HG03469 (cell line): ENCODE data around the gene FILIP1L.

ENCODE experiments used
- ATAC-seq: cut with Tn5 transposase; IDR thresholded peaks from one replicate; pipeline ENCODE4 v1.9.1; 2021; ENCODE audit warnings: mild to moderate bottlenecking, moderate library complexity, moderate number of reproducible peaks; ENCODE audit not compliant: unreplicated experiment

Gene FILIP1L

DNA sequence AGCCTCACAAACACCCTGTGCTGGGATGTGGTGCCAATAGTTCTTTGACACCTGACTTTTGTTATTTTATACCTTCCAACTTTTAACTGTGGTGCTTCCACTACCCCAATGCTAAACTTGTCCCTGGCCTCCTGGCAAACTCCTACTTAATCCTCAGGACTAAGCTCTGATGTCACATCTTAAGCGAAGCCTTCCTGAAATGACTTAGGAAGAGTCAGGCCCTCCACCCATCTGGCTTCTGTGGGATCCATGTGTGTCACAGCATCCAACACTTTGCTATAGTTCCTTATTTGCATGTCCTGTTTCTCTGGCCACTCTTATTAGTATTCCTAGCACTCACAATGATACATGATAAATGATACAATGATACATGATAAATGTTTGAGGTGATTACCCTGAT is 133.2 kb downstream of the FILIP1L start:
- no peak for ATAC-seq

DNA sequence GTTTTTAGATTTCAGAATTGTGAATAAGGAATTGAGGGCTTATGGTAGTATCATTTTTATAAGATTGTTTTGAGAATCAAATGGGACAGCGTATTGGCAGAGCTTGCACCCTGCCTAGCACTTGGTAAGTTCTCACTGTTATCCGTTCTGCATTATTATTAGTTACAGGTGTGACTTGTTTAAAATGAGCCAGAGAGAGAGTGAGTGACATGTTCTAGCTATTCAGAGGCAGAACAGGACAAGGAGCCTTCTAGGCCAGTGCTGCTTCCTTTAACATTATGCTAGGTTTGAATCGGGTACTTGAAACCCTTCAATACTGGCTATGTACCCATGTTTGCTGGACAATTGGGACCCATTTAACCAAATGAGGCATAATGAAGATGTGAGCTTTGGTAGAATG is 133.7 kb downstream of the FILIP1L start:
- ATAC-seq: no peak

DNA sequence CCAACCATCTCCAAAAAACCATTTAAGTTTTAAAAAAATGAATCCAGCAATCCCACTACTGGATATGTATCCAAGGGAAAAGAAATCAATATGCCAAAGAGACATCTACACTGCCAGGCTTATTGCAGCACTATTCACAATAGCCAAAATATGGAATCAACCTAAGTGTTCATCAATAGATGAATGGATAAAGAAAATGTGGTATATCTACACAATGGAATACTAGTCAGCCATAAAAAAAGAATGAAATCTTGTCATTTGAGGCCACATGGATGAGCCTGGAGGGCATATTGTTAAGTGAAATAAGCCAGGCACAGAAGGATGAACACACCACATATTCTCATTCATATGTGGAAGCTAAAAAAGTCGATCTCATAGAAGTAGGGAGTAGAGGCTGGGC is 136.1 kb downstream of the FILIP1L start:
- ATAC-seq: no peak

DNA sequence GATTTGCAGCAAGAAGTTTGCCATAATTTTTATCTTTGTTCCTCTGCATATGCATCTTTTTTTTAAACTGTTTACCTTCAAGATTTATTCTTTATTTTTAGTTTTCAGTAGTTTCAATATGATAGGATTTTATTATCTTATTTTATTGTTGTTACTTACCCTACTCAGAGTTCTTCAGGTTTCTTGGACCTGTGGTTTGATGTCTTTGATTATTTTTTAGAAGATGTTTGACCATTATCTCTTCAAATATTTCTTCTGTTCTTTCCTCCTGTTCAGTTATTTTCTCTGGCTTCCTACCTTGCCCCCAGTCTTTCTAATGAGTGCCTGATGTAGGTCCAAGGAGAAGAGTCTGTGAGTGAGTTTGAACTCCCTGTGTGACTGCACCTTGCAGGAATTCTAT is 137.7 kb downstream of the FILIP1L start:
- ATAC-seq: no peak

DNA sequence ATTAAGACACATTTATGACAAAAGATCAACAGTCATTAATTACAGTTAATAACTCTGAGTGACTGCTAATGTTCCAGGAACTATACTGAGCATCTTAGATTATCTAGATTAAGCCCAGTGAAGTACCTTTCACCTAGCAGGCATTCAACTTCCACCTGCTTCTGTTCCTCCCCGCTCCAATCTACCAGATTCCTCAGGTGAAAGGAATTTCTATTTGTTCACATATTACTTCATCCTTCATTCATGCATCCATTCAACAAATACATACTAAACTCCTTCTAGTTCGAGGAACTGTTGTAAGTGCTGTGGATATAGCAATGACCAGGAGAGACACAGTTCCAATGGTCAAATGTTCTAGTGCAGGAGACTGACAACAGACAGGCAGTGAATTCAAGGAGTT is 139.3 kb downstream of the FILIP1L start:
- ATAC-seq: no peak

DNA sequence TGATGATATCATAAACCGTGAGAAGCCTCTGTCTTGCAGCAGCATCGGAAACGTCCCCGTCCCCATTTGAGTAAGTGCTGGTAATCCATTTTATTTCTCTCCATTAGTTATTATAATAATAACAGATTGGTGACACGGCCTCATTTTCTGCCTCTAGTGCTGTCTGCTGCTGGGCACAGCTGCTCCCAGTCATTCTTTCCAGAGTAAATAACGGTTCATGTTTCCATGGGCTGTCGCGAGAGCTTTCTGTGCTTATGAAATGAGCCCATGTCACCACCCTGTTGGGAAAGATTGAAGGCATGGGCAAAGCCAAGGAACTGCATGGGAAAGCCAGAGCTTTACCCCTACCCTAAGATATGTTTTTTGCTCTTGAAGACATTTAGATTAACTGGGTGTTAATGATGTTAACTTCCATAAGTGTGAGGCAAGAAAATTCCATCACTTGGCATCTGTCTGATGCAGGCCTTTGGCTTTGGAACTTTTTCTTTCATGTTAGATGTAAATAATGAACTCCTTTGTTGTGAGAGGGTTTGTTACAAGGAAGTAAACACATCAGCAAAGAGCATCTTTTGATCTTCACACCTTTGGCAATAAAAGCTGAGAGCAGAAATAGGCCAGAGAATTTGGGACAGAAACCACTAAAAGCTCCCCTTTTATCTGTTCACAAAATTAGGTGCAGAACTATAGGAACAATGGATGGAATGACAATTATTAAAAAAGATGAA is 141.8 kb downstream of the FILIP1L start:
- no peak for ATAC-seq

DNA sequence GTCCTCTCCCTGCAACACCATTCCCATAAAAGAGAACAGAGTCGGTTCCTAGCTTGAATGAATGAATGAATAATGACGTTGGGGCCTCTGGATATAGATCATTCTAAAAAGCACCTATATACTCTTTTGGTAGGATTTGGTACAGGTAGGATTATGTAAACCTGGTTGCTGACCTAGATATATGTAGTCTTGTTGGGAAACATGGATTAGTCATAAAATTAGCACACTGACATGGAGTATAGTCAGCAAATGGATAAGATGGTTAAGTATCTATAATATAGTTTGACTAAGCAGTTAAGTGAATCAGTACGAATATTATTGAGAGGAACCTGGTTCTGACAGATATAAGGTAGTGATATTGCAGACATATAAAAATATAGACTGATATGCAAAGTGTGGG is 142.5 kb downstream of the FILIP1L start:
- ATAC-seq: no peak

DNA sequence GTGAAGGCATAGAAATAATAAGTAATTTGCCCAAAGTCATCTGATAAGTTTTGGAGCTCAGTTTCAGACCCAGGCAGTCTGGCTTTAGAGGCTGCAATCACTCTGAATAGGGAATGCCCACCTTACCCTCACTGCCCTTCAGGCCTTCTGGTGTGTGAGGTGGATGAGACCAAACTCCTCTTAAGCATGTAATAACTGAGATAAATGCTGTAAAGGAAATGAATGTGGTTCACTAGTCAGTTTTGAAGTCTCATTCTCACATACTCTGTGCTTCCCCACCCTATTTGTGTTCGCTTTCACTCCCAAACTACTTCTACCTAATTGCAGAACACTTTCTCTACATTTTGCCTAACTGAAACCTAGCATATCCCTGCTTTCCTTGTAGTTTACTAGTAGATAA is 144.1 kb downstream of the FILIP1L start:
- ATAC-seq: peak; percentile 86

DNA sequence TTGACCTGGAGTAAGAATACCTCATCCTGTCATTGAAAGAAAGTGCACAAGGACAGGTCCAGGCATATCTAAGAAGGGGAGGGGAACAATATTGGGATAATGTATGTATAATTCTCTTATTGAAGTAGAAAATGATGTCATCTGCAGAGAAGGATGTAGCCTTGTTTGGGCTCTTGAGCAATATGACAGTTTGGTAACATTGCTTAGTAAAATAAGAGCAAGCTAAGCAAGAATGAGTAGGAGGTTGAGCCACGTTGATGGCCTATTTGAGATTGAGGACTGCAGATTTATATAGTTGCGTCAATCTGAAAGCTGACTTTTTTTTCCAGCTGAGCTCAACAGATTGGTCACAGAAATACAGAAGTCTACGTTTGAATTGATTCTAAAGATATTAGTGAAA is 145.2 kb downstream of the FILIP1L start:
- ATAC-seq: no peak

DNA sequence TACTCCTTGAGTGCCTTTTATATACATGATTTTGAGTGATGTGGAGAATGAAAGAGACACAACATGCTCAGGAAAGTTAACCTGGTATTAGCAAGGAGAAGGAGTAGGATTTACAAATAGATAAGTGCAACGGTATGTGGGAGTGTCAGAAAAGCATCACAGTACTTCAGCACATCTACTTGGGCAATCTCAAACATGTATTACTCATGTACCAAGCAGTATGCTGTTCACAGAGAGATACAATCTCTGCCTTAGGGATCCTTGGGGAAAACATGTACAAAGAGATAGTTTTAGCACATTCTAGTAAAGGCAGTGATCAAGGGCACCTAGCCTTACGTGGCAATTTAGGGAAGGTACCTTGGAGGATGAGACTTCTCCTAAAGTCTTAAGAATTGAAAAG is 146.5 kb downstream of the FILIP1L start:
- ATAC-seq: no peak

DNA sequence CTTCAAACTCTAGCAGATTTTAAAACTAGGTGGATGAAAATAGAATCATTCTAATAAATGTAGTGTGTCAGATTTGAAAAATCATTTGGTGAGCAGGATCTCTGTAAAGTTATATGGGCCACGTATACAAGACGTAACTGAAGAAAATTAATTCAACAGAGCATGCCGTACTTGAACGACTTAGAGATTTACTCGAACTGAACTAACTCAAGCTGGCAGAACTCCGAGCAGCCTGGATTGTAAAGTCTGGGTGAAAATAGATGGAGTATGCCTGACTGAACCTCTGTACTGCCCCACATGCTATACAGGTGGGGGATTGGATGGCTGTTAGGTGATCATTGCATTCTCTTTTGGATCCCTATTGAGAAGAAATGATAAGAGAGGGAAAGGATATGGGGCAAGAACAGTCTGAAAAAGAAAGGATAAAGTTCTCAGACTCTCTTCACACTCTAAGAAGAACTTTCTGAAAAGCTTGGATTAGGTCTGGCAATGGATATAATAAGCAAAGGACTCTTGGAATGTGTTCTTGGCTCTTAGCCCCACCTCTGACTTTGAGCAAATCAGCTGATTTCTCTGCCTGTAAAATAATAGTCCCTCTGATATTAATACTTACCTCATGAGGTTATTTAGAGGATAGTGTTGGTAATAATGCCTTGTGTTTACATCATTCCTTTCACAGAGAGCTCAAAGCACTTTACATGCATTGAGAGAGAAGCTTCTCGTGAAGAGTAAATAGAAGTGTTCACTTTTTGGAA is 147.5 kb downstream of the FILIP1L start:
- no peak for ATAC-seq

DNA sequence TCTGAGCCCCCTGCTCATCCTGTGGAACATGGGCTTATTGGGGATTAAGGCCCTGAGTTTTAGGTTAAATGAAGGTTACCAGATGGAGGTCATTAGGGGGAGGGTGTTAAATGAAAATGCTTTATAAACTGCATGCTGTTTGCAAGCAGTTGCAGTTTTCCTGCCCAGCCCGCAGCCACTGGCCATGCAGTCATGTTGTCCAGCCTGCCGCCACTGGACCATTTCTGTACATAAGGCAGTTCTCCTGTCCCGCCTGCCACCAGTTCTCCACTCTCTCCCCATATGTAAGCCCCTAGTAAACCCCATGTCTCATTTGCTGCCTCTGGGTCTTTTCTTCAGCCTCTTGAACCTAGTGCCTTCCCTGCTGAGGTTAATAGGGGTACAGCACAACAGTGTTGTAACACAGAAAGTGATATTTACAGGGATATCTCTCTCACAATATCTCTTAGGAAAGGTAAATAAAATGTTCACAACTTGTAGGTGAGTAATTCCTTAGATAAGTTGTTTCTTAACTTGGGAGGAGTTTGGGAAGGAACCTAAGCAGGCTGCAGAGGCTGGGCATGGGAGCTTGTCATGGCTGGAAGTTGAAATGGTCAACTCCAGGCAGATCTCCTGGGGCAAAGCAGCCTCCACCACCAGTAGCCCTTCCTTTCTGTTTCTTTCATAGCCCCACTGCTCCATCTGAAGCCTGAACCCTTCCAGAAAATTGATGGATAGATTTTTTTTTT is 148.5 kb downstream of the FILIP1L start:
- no peak for ATAC-seq

DNA sequence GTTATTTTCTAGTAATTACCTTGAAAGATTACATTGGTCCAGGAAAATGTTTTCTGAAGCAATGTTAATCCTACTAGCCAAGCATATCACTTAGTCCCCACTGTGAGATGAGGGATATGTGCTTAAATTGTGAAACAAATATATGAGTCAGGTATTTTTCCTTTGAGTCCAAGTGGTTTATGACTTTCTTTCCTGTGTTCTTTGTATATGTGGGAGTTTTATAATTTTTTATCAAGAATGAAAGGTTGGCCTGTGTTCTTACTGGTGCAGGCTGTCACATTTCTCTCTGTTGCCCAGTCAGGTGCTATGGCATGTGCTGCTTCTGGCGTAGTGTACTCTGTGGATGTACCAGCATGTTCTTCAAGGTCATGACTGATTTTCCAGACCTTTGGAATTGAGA is 149.2 kb downstream of the FILIP1L start:
- ATAC-seq: no peak

DNA sequence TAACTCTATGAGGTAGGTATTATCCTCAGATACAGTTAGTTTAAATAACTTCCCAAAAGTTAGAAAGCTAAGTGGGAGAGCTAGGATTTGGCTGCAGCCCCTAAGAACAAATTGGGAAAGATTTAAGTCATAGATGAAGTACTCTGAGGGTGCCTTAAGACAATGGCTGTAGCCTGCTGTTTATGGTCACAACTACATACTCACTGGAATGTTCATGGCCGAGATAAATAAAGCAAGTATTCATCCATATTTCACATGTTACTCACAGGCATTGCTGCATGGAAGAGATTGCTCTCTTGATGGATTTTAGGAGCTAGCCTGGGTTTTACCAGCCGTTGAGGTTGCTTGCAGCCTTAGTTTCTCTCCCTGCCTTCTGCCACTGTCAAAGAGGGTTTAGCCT is 151.6 kb downstream of the FILIP1L start:
- ATAC-seq: no peak

DNA sequence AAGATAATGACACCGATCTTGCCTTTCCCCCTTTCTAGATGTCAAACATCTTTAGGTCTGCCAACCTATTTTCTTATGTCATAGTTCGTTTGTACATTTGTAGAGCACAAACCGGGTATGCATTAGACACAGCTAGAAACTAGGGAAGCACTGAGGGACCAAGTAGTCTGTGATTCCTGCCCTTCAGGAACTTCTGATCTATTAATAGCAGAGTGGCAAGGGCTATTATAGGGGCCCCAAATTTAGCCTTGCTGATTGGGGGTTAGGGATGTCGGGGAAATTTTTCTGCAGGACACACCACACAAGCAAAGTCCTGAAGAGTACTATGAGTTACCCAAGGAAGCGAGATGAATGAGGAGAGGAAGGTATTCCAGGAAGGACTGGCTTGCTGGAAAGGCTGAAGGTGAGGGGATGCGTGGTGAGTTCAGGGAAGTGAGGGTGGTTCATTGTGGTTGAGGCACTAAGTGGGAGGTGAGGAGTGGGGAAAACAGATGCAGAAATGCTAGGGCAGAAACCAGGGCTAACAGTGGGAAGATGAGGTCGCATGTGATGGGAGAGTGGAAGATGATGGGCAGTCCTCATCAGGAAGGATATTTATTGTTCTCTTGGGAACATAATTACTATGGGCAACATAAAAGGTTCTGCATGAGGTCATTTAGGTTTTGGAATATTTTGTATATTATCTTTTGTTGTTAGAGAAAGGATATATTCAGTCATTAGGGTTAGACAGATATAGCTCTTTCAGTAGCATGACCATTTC is 152.4 kb downstream of the FILIP1L start:
- ATAC-seq: no peak

DNA sequence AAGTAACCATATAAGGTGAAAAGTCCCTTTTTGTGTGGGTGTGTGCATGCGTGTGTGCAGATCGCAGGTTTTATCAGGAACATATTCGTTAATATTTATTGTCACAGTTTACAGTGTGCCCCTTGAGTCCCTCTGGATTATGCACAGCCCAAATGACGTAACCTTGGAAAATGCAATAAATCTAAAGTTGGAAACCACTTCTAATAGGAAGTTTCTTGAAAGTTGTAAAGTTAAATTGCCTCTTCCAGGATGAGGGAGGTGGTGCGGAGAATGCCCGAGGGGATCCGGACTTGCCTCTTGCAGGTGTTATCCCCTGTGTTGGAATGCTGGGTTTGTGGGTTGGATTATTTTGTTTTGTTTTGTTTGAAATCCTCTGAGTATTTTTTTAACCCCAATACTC is 153.4 kb downstream of the FILIP1L start:
- no peak for ATAC-seq

DNA sequence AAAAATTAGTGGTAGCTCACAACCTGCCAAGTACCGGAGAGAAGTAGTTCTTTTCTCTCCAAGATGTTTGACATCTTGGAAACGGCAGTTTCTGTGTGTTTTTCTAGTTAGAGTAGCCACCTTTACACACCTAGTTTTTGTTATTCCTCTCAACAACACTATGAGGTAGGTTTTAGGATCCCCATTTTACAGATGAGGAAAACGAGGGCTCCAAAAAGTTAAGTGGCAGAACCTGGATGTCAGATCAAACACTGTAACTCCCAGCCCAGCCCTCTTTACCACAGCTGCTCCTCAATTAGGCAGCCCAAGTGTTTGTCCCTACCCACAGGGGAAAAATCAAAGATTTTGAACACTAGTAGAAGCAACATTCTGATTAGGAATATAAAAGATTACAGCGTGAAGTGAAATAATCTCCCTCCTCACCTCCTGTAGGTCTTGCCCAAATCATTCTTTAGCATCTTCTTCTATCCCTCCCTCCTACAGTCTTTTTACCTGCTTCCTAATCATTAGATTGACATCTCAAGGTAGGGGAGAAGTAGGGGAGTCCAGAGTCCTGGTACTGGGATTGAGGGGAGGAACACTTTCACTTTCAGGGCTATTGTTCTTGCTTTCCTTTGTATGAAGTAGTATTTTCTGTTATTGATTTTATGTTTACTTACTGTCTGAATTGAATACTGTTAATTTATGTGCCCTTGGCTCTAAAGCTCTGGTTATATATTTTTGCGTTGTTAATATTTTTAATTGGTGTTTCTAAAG is 154.0 kb downstream of the FILIP1L start:
- no peak for ATAC-seq

DNA sequence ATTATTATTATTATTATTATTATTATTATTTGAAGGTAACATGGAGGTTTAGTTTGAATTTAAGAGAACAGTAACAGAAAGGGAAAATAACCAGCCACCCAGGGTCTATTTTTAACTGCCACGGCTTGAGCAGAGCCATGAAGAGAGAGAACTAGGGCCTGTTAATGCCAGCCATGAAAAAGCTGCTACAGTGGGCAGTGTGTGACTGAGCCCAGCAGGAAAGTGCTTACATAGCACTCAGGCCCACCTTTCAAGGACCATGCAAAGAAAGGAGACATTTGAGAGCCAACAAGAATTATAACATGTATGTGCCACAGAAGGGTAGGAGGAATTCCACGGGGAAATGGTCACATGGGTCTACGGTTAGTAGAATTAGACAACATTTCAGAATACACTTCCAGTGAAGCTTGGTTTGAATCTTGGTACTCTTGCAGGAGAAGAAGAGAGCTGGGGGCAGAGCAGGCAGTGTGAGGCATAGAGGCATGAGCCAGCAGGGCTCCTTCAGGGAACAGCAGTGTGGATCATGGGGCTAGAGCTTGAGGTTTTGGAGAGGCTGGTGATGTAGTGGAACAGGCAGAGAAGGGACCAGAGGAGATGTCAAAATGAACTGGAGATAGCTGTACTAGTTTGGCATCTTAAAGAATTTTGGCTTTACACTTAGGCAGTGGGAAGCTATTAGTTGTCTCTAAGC is 155.9 kb downstream of the FILIP1L start:
- ATAC-seq: no peak

DNA sequence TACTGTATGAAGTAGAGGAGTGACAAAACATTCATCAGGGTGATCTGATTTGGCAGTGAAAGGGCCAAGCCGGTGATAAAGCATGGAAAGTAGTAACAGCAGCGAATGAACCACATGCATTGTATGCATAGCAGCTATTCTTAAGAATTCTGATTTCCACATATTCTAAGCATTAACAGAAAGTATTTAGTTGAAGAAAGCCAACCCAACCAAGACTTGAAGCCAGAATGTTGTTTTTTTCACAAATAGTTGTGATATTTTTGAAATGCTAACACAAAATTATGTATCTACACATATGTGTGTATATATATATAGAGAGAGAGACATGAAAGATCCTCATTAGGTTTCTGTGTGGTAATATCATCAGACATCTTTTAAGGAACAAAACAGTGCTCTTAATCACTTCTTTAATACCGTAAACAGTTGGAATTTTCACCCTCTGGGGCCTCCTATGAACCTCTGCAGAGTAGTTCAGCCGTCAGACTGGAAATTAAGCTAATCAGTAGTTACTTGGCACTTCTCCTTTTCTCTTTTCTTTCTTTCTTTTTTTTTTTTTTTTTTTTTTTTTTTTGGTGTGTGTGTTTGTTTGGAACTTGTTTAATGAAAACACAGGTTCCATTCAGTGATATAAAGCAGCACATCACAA is 157.0 kb downstream of the FILIP1L start:
- no peak for ATAC-seq
